UCSD-AML1 (cell line): Measurements from ENCODE around the gene CSE1L.
"Not testable (repeated sequence)": the region's sequence is repeated elsewhere in the genome, so short reads cannot be mapped to it uniquely, and the experiment has no call there.

ENCODE experiments used
- DNase-seq: peaks from one replicate; lab custom pipeline; 2025; ENCODE audit not compliant: unreplicated experiment; lab: John Stamatoyannopoulos, UW

Gene CSE1L

GRCh38 chr20:49118307-49118706 lies 72.2 kb downstream of the CSE1L start:
- no peak for DNase-seq

- no peak for DNase-seq
Measured at GRCh38 chr20:49119988-49120387, 73.9 kb downstream of the CSE1L start.

DNA sequence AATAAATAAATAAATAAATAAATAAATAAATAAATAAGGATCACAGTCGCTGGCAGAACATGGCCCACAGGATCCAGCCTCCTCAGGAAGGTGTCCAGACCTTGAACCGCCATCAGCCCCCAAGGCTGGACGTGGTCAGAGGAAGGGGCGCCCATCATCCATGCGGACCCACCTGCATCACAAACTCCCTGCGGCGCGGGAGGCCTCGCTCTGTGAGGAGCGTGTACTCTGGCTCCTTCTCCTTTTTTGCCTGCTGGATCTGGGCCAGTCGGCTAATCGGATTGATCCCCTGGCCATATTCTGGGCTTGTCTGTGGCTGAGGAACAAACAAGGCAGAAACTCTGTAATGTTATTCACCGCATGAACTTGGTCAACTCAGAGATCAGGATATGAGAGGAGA lies 76.8 kb downstream of the CSE1L start:
- no peak for DNase-seq

DNA sequence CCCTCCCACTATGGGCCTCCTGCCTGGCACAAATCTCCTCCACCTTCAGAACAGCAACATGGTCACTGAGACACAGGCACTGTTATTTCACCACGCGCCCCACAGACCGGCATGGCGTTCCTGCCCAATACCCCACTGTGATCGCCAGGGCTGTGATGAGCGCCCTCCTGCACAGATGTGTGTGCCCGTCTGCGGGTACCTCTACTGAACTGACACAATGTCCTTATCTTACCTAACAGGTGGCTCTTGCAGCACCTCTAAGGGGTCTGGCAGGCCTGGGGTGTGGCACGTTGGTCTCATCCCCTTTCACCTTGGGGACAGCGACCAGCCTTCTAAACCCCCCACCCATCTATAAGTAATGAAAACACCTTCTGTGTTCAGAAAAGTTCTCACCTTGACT lies 77.9 kb downstream of the CSE1L start:
- DNase-seq: no peak

DNA sequence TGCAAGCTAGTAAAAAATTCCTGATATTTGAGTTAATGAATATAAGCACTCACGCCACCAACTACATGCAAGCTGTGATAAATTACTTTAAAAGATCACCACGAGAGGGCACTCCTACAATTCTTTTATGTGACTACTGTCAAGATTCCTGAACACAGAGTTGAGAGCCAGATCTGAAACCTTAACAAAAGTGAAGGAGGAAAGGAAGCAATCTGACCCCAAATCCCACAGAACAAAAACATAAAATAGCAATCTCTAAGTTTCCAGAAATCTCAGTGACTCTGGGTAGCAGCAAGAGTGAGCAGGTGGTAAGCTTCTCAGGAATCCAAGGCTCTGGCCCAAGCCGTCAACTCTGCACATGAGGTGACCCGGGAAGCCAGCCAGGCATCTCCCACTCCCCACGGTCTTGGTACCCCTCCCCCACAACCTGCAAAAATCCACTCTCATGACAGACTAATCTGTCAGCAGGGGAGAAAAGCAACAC lies 86.9 kb downstream of the CSE1L start:
- DNase-seq: no peak

DNA sequence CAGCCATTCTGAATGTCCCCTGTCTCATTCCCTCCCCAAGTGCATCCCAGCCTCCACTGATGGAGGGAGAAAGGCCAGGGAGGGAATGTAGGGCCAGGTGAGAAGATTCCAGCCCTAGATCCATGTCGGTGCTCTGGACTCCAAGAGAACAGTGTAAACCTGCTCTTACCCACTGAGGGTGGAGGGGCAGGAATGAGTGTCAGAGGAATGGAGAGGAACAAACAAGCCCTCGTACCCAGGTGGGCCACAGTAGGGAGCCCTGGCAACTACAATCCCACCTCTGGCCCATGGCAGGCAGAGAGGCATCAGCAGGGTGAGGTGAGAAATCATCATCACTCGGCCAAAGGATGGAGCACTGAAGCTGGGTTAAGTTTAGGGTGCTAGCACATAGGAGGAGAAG lies 87.5 kb downstream of the CSE1L start:
- DNase-seq: no peak

DNA sequence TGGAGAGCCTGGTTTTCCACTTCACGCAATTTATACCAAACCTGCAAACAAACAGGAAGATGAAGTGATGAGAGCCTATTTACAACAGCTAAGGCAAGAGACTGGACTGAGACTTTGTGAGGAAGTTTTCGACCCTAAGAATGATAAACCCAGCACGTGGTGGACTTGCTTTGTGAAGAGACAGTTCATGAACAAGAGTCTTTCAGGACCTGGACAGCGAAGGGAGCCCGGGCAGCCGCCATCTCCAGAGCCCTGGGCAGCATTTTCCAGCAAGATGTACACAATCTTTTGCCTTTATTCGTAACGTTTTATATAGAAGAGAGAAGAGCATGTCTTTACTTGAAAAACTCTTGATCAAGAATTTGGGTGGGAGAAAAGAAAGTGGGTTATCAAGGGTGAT lies 88.7 kb downstream of the CSE1L start:
- DNase-seq: not testable (repeated sequence)

DNA sequence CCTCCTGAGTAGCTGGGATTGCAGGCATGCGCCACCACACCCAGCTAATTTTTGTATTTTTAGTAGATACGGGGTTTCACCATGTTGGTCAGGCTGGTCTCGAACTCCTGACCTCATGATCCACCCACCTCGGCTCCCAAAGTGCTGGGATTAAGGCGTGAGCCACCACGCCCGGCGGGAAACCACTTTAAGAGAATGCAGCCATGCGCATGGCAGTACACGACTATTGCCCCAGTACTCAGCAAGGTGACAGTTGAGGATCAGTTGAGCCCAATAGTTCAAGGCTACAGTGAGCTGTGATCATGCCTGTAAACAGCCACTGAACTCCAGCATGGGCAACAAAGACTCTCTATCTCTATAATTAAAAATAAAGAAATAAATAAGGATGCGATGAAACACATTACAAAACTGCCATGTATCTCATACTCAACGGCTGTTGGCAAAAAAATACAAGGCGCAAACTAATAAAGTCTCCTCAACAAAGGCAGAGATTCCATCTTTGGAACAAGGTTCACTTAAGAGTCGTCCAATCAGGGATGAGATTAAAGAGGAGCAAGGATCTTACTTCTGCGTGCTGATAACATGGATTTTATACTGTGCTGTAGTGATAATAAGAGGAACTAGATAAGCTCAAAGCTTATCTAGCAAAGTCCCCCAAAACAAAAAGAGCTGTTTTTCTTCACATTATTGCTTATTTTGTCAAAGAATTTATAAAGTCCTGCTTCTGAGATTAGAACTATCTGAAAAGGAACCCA lies 90.9 kb downstream of the CSE1L start:
- DNase-seq: no peak

DNA sequence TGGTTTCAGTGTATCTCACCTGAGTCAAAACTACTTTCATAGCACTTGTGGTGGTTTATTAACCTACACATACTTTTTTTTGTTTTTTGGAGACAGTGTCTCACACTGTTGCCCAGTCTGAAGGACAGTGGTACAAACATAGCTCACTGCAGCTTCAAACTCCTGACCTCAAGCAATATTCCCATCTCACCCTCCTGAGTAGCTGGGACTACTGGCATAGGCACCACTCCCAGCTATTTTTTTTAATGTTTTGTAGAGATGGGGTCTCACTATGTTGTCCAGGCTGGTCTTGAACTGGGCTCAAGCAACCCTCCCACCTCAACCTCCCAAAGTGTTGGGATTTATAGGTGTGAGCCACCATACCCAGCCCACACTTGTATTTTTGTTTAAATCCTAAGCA lies 92.3 kb downstream of the CSE1L start:
- DNase-seq: no peak

DNA sequence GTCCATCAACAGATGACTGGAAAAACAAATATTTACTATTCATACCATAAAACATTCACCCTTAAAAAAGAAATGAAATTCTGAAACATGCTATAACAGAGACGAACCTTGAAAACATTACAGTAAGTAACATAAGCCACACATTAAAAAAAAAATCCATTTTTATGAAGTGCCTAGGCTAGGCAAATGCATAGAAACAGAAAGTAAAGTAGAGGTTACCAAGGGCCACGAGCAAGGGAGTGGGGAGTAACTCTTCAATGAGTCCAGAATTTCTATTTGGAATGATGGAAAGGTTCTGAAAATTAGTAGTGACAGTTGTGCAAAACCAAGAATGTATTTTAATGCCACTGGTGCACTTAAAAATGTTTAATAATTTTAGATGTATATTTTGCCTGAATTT lies 94.3 kb downstream of the CSE1L start:
- DNase-seq: no peak

- no peak for DNase-seq
Measured at GRCh38 chr20:49140834-49141233, 94.7 kb downstream of the CSE1L start.
